GM21367 (cell line): ENCODE data around the gene TNIP3.
"Not testable (repeated sequence)": the region's sequence is repeated elsewhere in the genome, so short reads cannot be mapped to it uniquely, and the experiment has no call there.

ENCODE experiments used
- ATAC-seq: cut with Tn5 transposase; IDR thresholded peaks from one replicate; pipeline ENCODE4 v1.9.1; 2021; ENCODE audit not compliant: unreplicated experiment

The TNIP3 gene

DNA sequence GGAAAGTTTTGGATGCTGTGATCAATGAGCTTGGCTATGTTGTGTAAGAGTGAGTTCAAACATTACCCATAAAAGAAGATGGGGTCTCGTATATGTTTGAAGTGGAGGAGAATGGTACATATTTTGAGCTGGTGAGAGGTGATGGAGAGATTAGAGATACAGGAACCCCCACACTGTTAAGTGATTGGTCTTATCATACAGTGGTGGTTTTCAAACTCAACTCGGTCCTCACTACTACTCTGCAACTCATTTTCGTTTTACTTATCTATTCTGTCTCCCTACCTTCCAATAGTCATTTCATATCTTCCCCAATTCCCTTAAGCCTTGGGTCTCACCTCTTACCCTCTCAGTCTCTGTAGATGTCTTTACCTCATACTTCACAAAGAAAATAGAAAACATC, 16.4 kb upstream of the TNIP3 start:
- no peak for ATAC-seq

DNA sequence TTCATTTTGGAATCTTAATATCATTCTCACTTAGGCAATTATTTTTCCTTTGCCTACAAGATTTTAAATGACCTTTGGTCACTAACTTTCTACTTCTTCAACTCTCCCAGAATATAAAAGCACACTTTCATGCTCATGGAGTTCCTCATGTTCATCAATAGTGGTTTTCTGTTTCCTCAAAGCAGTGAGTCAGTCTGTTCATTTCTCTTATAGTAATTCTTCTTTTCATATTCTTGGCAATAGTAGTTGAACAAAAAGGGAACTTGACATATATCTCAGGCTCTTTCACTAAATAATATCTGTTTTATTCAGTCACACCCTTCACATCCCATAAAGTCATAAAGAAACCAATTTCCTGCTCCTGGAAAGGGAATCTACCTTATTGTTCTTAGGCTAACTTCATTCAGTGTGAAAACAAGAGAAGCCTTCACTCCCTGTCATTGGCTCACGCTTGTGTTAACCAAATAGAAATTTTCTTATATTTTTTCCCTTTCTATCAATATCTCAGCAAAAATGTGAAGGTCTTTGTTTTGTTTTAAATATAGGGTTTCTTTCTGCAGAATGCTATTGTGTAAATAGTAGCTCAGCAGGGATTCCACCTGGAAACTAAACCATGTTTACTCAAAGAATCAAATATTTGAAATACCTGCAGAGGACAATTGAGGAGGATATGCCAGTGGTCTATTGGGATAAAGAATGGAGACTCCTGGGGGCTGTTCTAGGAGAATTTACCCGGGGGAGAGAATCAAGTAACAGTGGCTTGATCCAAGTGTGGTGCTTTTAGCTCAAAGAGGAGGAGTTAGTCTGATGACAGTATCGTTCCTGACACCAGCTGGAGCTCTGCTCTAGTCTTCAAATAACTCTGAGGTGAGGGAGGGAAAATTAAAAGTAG, 13.4 kb upstream of the TNIP3 start:
- no peak for ATAC-seq

DNA sequence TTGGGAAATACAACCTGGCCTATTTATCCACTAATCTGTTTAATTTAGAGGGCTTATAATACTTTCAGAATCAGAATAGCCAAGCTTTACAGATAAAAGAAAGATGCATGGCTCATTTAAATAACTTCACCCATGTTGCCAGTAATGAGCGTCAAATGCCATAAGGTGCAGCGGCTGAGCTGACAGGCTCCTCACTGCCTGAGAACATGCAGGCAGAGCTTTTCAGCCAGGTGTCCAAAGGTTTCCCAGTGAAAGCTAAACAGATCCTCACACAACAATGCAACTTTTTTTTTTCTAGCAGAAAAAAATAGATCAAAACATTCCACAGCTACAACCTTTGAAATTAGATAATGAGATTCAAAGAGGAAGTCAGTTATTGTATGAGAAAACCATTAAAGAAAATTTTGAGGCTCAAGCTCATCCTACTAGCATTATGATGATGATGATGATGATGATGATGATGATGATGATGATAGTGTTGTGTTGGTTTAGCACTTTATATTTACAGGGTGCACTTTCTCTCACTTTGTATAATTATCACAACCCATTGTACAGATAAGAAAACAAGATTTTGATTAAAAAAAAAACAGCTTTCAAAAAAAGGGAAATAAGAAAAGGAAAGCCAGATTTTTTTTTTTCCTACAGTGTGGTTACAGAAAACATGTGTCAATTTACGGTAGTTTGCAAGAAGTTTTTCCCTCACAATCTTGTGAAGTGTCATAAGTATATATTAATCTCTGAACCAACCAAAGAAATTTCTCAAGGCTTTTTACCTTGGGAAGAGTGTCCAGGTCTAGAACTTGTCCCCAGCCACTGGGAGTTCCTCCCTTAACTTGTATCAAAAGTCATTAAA, 12.2 kb upstream of the TNIP3 start:
- no peak for ATAC-seq

DNA sequence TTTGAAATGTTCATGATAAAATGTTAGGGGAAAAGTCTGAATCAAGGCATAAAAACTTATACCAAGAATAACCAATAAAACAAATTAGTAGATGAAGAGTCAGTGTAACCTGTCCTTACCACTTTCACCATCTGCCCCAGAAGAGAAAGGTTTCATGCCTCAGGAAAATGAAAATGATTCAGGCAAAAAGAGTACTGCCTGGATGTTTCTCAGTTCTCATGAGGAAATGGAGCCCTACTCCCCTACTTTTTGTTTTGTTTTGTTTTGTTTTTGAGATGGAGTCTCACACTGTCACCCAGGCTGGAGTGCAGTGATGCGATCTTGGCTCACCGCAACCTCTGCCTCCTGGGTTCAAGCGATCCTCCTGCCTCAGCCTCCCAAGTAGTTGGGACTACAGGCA, 7.4 kb upstream of the TNIP3 start:
- ATAC-seq = not testable (repeated sequence)

DNA sequence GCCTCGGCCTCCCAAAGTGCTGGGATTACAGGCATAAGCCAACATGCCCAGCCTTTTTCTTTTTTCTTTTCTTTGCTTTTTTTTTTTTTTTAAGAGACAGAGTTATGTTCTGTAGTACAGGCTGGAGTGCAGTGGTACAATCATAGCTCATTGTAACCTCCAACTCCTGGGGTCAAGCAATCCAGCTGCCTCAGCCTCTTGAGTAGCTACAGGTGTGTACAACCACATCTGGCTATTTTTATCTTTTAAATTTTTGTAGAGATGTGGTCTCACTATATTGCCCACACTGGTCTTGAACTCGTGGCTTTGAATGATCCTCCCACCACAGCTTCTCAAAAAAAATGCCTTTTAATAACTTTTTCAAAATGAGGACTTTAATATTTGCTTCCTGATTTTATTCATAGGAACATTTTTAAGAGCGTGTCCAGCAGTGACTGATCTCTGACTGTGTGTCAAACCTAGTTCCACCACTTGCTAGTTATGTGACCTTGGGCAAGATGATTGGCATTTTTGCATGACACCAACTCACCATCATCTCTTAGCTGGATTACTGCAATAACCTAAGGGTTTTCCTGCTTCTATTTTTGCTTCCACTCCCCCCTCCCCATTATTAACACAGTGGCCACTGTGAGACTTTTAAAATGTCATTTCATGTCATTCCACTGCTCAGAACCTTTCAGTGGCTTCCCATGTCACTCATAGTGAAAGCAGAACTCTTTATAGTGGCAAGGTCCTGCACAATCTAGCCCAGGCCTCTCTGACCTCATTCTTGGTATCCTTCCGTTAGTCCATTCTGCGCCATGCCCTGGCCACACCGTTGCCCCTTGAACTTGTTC, 4.5 kb upstream of the TNIP3 start:
- peak; percentile 70 for ATAC-seq

DNA sequence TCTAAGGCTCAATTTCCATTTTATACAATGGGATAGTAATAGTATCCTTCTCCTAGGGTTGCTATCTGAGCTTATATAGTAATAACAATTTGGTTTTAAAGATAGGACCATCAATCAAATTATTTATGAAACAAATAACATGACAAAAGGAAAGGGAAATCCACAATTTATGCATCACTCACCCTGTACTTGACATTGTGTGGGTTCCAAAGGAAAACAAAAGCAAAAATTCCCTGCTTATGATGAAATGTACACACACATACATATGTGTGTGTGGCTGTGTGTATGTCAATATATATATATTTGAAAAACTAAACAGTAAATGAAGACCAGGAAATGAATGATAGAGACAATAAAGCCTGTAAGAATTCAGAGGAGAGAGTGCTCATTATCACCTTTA, 2.9 kb upstream of the TNIP3 start:
- ATAC-seq = no peak

DNA sequence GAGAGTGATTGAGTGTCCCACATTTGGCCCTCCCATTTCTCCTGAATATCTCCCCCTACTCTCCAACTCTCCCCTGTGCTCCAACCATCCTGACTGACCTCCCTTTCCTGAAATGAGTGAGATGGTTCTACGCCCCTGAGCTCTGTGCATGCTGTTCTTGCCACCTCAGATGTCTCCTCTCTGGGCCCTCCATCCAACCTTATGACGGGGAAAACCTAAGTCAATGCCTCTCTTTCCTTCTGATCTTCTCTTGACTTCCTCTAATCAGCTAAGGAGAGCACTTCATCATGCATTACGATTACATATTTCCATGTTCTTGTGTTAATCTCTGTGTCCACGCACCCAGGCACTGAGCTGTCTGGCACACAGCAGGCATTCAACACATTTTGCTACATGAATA, 1.1 kb upstream of the TNIP3 start:
- no peak for ATAC-seq

DNA sequence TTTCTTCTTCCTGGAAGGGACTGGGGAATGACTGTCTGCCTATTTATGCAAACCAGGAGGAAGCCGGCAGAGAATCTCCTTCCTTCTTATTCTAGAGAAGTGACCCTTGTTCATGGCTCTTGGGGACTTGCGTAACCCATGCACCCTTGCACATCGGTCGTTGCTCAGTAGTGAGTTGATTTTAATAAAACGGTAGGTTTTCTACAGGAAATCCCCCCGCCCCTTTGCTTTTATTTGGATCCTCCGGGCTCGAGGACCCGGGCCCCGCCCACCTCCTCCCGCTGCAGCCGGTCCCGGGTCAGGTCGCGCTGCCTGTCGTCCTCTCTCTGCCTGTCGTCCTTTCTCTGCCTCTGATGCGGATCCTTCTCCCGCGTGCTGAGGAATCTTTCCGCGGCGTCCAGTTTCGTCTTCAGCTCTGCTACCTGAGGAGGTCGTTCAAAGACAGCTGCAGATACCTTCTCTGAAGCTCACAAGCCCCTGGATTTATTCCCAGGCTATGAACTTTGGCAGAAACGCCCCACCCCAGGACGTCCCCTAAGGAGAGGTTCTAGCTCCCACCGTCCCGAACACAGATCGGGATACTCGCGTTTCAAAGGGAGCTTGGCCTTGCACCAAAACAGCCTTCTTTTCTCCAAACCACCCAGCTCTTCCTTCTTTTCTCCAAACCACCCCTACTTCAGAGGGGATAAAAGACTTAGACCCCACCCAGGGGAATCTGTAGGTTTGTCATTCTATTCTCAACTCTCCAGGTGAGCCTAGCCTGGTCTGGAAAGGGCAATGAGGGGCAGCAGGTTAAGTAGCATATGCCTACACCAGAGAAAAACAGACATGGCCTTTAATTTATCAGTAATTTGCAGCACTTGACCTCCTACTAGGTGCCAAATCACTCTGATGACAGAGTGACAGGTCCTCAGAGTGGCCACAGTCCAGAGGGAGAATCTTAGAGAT, 7.0 kb downstream of the TNIP3 start:
- ATAC-seq = no peak

DNA sequence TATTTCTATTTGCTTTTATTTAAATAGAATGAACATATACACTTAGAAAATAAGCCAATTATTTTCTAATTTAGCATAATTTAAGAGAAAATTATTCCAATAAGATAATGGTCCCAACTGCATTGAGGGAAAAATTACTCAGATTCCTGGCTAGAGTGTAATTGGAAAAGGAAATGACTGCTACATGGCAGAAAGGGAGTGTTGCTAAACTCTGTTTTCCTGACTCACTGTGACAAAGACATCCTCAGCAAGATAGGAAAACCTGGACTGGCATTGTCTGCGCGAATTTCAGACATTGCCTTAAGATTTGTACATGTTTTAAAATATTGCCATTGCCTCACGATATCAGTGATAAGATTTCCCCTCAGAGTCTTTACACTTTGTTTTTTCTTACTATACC, 8.2 kb downstream of the TNIP3 start:
- no peak for ATAC-seq

DNA sequence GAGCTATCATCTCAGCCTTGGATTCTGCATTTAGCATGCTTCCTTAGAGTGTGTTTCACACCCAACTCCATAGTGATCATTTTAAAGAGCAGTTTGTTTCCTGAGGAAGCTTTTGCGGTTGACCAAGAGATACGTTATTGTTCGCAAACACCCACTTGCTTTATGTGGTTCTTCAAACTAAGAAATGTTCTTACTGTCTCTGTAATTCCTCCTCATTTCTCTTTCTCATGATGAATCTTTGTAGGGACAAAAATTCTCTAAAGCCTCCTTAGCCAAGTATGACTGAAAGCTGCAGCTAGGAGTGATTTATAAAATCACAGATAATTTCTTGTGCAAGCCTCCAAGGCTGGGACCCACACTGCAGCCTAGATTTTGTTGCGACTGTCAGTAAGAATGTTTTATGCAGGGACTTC, 10.0 kb downstream of the TNIP3 start:
- no peak for ATAC-seq

DNA sequence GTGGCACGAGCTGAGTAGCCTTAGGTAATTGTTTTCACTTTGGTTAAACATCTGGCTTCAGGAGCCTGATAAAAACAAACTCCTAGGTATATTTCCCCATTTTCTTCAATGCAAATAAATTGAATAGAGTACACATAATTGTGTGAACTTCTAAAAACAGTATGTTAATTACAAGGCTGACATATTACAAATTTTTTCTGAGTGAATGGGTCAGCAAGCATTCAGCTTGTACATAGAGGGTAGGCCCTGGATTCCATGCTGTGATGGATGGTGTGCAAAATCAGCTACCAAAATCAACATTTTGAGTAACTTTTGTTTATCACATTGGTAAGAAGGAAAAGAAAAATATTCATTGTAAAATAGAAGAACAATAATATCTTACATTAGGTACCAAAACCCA, 12.2 kb downstream of the TNIP3 start:
- no peak for ATAC-seq

DNA sequence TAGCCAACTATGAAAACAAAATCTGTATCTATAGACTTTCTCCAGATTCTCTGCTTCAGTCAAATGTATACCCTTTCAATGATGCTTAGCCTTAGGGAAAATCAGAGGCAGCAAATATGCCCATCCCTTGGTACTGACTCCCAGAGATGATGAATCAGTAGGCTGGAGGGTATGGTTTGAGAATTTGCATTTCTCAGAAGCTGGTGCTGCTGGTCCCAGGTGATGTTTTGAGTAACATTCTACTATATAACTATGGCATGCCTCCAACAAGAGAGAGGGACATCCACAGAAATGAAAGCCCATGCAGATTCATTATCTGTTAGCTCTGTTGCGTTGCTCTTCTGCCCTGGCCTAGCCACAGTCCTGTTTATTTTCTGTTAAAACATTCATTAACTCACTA, 13.6 kb downstream of the TNIP3 start:
- ATAC-seq = no peak

DNA sequence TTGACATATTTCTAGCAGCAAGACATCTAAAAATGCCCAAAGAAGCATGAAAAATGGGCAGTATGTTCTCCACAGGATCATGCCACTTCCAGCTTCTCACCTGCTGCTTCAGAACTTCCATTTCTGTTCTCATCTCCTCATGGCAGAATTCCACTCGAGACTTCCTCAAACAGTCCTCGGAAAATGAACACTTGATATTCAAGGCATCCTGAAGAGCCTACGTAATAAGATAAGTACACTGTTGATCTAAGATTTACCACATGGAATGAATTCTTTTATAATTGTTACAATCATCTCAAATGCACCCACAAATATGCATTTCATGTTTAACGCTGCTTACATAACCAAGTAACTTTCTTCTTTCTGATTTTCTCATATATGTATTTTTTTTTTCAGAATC, 14.1 kb downstream of the TNIP3 start:
- no peak for ATAC-seq

DNA sequence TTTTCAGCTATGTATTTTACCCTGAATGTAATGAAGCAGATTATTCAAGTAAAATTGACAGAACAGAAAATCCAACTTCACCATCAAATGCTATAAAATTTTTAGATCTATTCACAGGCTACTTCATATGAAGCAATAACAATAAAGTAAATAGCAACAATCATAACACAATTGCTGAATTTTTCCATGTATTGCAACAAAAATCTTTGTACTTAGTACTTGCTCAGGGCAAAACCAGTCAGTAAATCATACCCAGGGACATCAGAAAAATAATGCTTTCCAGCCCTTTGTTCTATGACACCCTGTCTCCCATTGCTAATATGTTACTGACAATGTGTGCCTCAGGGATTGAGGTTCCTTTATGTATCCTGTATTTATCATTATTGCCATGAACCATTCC, 15.5 kb downstream of the TNIP3 start:
- ATAC-seq = no peak

DNA sequence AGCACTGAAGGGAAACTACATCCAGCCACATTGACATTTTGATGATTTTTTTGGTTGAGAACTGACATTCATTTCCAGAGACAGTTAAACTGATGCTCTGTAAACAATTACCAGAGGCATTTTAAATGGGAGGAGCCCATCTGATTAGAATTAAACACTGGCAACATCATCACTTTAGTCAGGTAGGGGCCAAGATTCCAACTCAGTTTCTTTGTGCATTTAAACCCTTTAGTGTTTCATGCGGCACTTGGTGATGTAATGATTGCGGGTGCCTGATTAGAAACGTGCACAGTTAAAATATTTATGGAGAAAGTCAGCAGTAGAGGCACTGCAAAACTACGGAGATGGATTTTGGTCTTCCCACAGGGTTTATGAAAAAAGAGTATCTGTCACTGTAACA, 16.1 kb downstream of the TNIP3 start:
- no peak for ATAC-seq

DNA sequence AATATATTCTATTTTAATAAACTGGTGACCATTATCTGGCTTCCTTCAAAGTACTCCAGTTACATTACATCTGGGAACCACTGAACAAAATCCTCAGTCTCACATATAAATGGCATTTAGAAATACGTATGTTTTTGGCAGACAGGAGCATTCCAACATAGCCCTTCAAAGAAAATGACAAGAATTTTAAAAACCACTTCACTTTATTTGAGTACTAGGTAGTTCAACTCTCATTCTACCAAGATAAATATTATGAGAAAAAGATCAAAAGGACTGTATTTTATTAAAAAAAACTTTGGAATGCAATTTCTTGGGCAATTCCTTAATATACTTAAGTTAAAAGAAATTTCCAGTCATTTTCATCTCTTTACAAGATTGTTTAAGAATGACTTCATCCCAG, 17.6 kb downstream of the TNIP3 start:
- ATAC-seq = no peak

DNA sequence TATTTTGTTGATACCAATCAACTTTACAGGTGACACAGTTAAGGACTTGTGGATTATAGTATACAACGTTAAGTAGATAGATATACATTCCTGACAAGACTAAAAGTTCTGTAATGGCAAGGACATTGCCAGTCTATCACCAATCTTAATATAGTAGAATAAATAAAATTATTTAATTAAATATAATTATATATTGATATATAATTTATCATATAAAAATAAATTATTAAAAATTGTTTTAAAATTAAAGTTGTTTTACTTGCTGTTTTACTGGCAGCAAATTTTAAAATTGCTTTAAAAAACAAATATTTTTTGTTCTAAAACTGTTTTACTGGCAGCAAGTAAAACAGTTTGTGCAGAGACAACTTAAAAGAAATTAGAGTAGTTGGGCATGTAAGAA, 18.7 kb downstream of the TNIP3 start:
- no peak for ATAC-seq

DNA sequence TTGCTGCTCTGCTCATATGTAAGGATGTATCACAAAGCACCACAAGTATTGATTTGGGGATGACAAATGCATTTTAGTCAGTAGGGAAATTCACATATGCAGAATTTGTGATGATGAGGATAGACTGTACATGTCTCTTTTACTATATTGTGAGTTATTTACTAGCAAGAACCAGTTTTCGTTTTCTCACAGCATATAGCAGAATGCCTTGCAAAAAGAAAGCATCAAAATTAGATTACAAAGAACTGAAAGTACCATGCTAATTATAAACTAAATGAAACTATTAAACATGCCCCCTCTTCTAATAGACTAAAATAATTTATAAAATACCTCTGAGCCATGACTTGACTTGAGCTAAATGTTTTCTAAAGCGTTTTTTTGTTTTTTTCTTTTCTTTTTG, 20.1 kb downstream of the TNIP3 start:
- no peak for ATAC-seq

DNA sequence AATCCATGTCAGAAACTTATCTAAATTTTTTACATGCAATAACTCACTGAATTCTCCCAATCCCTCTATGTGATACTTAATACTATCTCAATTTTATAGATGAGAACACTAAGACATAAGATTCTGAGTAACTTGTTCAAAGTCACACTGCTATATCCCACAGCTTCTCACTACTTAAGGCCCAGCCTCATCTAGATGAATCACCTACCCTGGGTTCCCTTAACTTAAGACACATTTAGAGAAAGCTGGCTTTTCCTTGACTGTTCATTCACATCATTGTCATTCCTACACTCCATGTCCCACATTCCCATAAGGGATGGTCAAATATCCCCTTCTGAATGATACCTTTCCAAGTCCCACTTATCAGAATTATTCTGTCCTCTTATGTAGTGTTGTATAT, 21.0 kb downstream of the TNIP3 start:
- ATAC-seq = no peak
